Stimulated activated CD8-positive, alpha-beta memory T cell treated with anti-CD3 and anti-CD28 coated beads, Interleukin-12 subunit alpha, Interleukin-12 subunit beta, amount 100 ng/mL, for 24 hours (primary cell): ENCODE data around the gene GCNT1.

Experiments used
- DNase-seq: peaks from one replicate; pipeline ENCODE4 v3.0.0-alpha.2; 2020; ENCODE audit errors: extremely low read depth

GCNT1 gene

GRCh38 chr9:76534026-76534425, 75.0 kb downstream of the GCNT1 start:
- no peak for DNase-seq

- DNase-seq = no peak
These were observed 78.2 kb downstream of the GCNT1 start for GRCh38 chr9:76537150-76537646.

GRCh38 chr9:76539180-76539579, 80.2 kb downstream of the GCNT1 start:
- DNase-seq = no peak

- no peak for DNase-seq
These were observed 83.4 kb downstream of the GCNT1 start for GRCh38 chr9:76542360-76542759.

GRCh38 chr9:76545191-76545590, 86.2 kb downstream of the GCNT1 start:
- DNase-seq = no peak

- no peak for DNase-seq
These were observed 93.2 kb downstream of the GCNT1 start for GRCh38 chr9:76552181-76552580.

- no peak for DNase-seq
These were observed 93.9 kb downstream of the GCNT1 start for GRCh38 chr9:76552751-76553455.

- no peak for DNase-seq
These were observed 94.7 kb downstream of the GCNT1 start for GRCh38 chr9:76553680-76554079.
